Body of pancreas (tissue), 4 donors: Measurements from ENCODE around the gene MBNL1.

ENCODE experiments used
- POLR2A ChIP-seq, 3 donors: fragments of 450-650 bp; IDR thresholded peaks; one replicate each; pipeline ENCODE4 v1.6.1; 2016; ENCODE audit warnings: antibody characterized with exemption in 3 of 3, mild to moderate bottlenecking in 2 of 3
- TF ChIP-seq, protein P1 (sequence below), 7 experiments: fragments of 450-650 bp in 4 of 7; fragments of 200-600 bp in 3 of 7; sonication (generic) in 3 of 7; IDR thresholded peaks; one replicate each; pipeline ENCODE4 v1.5.1; 2016 to 2019; ENCODE audit warnings: antibody characterized with exemption in 7 of 7

DNA sequence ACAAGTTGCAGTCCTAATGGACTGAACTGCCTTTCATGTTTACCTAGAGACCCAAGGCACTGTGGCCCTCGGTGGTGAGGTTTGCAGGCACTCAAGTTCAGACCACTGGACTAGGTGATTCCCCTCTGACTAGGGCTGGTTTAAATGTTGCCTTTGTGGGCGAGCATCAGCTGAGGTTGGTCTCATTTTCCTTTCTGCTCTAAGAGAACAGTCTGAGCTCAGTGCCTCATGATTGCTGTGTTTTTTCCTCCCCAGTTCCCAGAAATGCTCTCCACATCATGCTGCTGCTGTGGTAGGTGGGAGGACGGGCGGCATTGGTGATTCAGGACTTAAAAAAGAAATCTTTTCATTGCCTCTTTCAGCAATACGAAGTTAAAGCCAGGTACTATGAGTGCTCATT, 237.2 kb downstream of the MBNL1 start:
- TF ChIP-seq, protein P1, sequence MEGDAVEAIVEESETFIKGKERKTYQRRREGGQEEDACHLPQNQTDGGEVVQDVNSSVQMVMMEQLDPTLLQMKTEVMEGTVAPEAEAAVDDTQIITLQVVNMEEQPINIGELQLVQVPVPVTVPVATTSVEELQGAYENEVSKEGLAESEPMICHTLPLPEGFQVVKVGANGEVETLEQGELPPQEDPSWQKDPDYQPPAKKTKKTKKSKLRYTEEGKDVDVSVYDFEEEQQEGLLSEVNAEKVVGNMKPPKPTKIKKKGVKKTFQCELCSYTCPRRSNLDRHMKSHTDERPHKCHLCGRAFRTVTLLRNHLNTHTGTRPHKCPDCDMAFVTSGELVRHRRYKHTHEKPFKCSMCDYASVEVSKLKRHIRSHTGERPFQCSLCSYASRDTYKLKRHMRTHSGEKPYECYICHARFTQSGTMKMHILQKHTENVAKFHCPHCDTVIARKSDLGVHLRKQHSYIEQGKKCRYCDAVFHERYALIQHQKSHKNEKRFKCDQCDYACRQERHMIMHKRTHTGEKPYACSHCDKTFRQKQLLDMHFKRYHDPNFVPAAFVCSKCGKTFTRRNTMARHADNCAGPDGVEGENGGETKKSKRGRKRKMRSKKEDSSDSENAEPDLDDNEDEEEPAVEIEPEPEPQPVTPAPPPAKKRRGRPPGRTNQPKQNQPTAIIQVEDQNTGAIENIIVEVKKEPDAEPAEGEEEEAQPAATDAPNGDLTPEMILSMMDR (IDR thresholded peaks at IDR 0.05) = no peak
- TF ChIP-seq POLR2A (IDR thresholded peaks at IDR 0.05) = no peak
